Measurements from ENCODE around the gene PML.

The PML gene

GRCh38 chr15:73984208-73984979 lies 10.1 kb upstream of the PML start:
- H3K27ac ChIP-seq (replicated peaks) = peak overlapping the region; percentile 41
- H3K4me3 ChIP-seq (replicated peaks; ENCODE audit: insufficient read depth, low read length) = no peak overlapping the region
- no peak for TF ChIP-seq POLR2AphosphoS5 (IDR thresholded peaks at IDR 0.05; ENCODE audit: low read depth)
- TF ChIP-seq SPI1 (IDR thresholded peaks at IDR 0.05; ENCODE audit: borderline replicate concordance, low read depth) = no peak
- TF ChIP-seq, protein P1, sequence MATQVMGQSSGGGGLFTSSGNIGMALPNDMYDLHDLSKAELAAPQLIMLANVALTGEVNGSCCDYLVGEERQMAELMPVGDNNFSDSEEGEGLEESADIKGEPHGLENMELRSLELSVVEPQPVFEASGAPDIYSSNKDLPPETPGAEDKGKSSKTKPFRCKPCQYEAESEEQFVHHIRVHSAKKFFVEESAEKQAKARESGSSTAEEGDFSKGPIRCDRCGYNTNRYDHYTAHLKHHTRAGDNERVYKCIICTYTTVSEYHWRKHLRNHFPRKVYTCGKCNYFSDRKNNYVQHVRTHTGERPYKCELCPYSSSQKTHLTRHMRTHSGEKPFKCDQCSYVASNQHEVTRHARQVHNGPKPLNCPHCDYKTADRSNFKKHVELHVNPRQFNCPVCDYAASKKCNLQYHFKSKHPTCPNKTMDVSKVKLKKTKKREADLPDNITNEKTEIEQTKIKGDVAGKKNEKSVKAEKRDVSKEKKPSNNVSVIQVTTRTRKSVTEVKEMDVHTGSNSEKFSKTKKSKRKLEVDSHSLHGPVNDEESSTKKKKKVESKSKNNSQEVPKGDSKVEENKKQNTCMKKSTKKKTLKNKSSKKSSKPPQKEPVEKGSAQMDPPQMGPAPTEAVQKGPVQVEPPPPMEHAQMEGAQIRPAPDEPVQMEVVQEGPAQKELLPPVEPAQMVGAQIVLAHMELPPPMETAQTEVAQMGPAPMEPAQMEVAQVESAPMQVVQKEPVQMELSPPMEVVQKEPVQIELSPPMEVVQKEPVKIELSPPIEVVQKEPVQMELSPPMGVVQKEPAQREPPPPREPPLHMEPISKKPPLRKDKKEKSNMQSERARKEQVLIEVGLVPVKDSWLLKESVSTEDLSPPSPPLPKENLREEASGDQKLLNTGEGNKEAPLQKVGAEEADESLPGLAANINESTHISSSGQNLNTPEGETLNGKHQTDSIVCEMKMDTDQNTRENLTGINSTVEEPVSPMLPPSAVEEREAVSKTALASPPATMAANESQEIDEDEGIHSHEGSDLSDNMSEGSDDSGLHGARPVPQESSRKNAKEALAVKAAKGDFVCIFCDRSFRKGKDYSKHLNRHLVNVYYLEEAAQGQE (IDR thresholded peaks at IDR 0.05; ENCODE audit: insufficient replicate concordance, low read depth) = no peak
- no peak for TF ChIP-seq CTCF (IDR thresholded peaks at IDR 0.05; ENCODE audit: insufficient read depth, low read length)
- TF ChIP-seq GABPA (IDR thresholded peaks at IDR 0.05; ENCODE audit: low read depth) = no peak
- H3K27me3 ChIP-seq (ENCODE audit: insufficient read depth, poor library complexity, severe bottlenecking) = no peaks in the 10 kb centered on the region
- DNase-seq (ENCODE audit: low read depth in 1 of 2, low spot score in 1 of 2) = no peak

GRCh38 chr15:73985101-73985873 lies 9.2 kb upstream of the PML start:
- H3K4me3 ChIP-seq (replicated peaks; ENCODE audit: insufficient read depth, low read length) = no peak overlapping the region
- DNase-seq (ENCODE audit: low read depth in 1 of 2, low spot score in 1 of 2) = peak in 1 of 2 experiments; percentile 53
- no peaks in the 10 kb centered on the region for H3K27me3 ChIP-seq (ENCODE audit: insufficient read depth, poor library complexity, severe bottlenecking)
- H3K27ac ChIP-seq (replicated peaks) = peak overlapping the region; percentile 41
- TF ChIP-seq GABPA (IDR thresholded peaks at IDR 0.05; ENCODE audit: low read depth) (no peak), POLR2AphosphoS5 (IDR thresholded peaks at IDR 0.05; ENCODE audit: low read depth) (peak; percentile 83)

GRCh38 chr15:73986055-73986775 lies 8.3 kb upstream of the PML start:
- DNase-seq (ENCODE audit: low read depth in 1 of 2, low spot score in 1 of 2) = no peak
- Histone ChIP-seq H3K4me3 (replicated peaks; ENCODE audit: insufficient read depth, low read length) (no peak overlapping the region), H3K27ac (replicated peaks) (no peak overlapping the region), H3K27me3 (ENCODE audit: insufficient read depth, poor library complexity, severe bottlenecking) (no peaks in the 10 kb centered on the region)
- TF ChIP-seq POLR2AphosphoS5 (IDR thresholded peaks at IDR 0.05; ENCODE audit: low read depth) (no peak), SPI1 (IDR thresholded peaks at IDR 0.05; ENCODE audit: borderline replicate concordance, low read depth) (no peak), GABPA (IDR thresholded peaks at IDR 0.05; ENCODE audit: low read depth) (no peak), CTCF (IDR thresholded peaks at IDR 0.05; ENCODE audit: insufficient read depth, low read length) (no peak)
- TF ChIP-seq, protein P1 (IDR thresholded peaks at IDR 0.05; ENCODE audit: insufficient replicate concordance, low read depth) = no peak

GRCh38 chr15:73986776-73987056 lies 7.8 kb upstream of the PML start:
- Histone ChIP-seq H3K4me3 (replicated peaks; ENCODE audit: insufficient read depth, low read length) (no peak overlapping the region), H3K27ac (replicated peaks) (no peak overlapping the region), H3K27me3 (ENCODE audit: insufficient read depth, poor library complexity, severe bottlenecking) (no peaks in the 10 kb centered on the region)
- no peak for DNase-seq (ENCODE audit: low read depth in 1 of 2, low spot score in 1 of 2)
- TF ChIP-seq POLR2AphosphoS5 (IDR thresholded peaks at IDR 0.05; ENCODE audit: low read depth) = no peak
- TF ChIP-seq GABPA (IDR thresholded peaks at IDR 0.05; ENCODE audit: low read depth) = no peak
- TF ChIP-seq CTCF (IDR thresholded peaks at IDR 0.05; ENCODE audit: insufficient read depth, low read length) = no peak
- TF ChIP-seq, protein P1 (IDR thresholded peaks at IDR 0.05; ENCODE audit: insufficient replicate concordance, low read depth) = no peak
